HG03064 (cell line): Measurements from ENCODE around the gene TPO.
"Not testable (repeated sequence)": the region's sequence is repeated elsewhere in the genome, so short reads cannot be mapped to it uniquely, and the experiment has no call there.

Experiments
- ATAC-seq: cut with Tn5 transposase; IDR thresholded peaks from one replicate; pipeline ENCODE4 v1.9.1; 2021; ENCODE audit warnings: low read depth; ENCODE audit not compliant: unreplicated experiment

TPO gene

GRCh38 chr2:1498176-1498575, 84.9 kb downstream of the TPO start:
- no peak for ATAC-seq

- ATAC-seq = no peak
These were observed 86.0 kb downstream of the TPO start for GRCh38 chr2:1499033-1499795.

GRCh38 chr2:1501038-1501851, 88.0 kb downstream of the TPO start:
- ATAC-seq = no peak

- ATAC-seq = no peak
These were observed 88.7 kb downstream of the TPO start for GRCh38 chr2:1501991-1502390.

GRCh38 chr2:1502891-1503304, 89.6 kb downstream of the TPO start:
- ATAC-seq = no peak

DNA sequence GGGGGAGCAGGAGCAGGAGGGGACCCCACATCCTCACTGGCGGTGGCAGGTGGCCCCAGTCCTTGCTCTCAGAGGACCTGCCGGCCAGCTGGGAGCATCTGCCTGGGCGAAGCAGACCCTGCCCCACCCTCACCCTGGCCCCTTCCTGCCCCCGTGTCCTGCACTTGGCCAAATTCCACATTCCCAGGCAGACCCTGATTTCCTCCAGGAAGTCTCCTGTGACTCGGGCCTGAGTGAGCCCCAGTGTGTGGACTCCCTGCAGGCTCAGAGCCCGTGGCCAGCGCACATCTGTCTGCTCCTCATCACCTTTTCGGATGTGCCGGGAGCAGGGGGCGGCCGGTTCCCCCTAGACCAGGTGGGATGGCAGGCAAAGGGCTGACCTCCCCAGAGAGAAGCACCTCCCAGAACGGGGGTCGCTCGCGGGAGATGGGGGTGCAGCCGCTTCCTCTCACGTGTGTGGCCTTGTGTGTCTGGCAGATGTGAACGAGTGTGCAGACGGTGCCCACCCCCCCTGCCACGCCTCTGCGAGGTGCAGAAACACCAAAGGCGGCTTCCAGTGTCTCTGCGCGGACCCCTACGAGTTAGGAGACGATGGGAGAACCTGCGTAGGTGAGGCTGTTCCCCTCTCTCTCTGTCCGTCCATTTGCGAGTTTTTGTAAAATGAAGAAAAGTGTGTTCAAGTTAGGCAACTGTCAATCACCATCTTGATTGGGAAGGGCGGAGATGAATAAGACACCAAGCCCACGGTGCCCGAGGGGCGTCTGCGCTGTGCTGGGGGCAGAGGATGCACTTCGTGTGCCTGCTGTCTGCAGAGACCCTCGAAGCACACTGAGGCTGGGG, 90.4 kb downstream of the TPO start:
- ATAC-seq = no peak

- ATAC-seq = no peak
These were observed 91.1 kb downstream of the TPO start for GRCh38 chr2:1504311-1504750.

DNA sequence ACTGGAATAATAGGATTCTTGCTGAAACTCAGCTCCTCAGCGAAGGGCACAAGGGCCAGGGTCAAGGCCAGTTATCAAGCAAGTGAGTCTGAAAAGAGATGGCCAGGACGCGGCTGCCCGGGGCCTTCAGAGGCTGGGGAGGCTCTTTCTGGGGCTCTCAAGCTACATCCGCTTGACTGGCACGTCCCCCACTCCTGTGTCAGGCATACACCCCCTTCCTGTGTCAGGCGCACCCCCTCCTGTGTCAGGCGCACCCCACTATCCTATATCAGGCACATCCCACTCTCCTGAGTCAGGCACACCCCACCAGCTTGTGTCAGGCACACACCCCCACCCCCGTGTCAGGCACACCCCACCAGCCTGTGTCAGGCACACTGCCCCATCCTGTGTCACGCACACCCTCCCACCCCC, 91.8 kb downstream of the TPO start:
- no peak for ATAC-seq

DNA sequence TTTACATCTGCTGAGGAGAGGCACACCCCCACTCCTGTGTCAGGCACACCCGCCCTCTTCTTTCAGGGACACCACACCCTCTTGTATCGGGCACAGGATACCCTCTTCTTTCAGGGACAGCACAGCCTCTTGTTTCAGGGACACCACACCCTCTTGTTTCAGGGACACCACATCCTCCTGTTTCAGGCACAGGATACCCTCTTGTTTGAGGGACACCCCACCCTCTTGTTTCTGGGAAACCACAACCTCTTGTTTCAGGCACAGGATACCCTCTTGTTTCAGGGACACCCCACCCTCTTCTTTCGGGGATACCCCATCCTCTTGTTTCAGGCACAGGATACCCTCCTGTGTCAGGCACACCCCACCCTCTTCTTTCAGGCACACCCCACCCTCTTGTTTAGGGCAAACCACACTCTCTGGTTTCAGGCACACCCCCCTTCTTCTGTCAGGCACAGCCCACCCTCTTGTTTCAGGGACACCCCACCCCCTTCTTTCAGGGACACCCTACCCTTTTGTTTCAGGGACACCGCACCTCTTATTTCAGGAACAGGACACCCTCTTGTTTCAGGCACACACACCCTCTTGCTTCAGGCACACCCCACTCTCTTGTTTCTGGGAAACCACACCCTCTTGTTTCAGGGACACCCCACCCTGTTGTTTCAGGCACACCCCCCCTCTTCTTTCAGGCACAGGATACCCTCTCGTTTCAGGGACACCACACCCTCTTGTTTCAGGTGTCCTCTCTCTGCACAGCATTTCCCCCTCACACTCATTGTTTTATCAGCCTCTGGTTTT, 96.2 kb downstream of the TPO start:
- ATAC-seq = no peak

- ATAC-seq = no peak
These were observed 96.9 kb downstream of the TPO start for GRCh38 chr2:1510176-1510575.

- ATAC-seq = no peak
These were observed 98.2 kb downstream of the TPO start for GRCh38 chr2:1511455-1511854.

DNA sequence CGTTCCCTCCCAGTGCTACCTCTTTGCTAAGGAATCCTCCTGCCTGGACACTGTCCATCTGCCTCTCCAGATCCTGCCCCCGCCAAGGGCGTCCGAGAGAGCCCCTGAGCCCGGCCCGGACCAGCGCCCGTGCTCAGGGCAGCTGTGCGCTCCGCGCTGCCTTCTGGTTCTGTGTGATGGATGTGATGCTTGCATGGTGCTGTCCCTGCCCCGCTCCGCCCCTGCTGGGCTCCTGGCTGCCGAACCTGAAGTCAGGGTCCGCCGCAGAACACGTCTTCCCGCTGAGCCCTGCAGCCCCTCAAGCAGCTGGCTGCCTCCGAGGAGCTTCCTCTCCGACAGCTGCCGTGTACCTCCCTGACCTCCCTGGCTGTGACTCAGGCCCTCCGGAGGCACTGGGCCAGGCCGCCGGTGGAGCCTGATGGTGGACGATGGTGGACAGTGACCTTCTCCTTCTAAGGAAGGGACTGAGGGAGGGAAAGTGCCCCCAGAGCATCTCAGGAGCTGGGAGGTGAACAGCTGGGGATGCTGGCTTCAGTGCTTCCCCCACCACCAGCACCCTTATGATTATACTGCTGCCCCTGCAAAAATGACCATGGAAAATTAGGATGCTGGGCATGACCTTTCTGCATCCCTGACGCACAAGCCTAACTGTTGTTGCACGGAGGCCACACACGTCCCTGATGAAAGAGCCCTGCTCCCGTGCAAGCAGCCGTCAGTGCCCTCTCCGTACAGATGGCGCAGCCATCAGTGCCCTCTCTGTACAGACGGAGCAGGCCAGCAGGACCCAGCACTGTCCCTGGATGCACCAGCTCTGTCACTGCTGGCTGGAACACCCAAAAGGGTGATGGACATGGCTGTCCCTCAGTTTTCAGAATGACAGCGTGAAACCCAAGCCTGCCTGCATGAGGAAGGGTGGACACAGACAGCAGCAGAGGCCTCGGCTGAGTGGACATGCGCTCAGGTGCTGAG, 99.3 kb downstream of the TPO start:
- no peak for ATAC-seq

- ATAC-seq = no peak
These were observed 101.3 kb downstream of the TPO start for GRCh38 chr2:1514391-1515072.

GRCh38 chr2:1515073-1515430, 101.8 kb downstream of the TPO start:
- ATAC-seq = no peak

DNA sequence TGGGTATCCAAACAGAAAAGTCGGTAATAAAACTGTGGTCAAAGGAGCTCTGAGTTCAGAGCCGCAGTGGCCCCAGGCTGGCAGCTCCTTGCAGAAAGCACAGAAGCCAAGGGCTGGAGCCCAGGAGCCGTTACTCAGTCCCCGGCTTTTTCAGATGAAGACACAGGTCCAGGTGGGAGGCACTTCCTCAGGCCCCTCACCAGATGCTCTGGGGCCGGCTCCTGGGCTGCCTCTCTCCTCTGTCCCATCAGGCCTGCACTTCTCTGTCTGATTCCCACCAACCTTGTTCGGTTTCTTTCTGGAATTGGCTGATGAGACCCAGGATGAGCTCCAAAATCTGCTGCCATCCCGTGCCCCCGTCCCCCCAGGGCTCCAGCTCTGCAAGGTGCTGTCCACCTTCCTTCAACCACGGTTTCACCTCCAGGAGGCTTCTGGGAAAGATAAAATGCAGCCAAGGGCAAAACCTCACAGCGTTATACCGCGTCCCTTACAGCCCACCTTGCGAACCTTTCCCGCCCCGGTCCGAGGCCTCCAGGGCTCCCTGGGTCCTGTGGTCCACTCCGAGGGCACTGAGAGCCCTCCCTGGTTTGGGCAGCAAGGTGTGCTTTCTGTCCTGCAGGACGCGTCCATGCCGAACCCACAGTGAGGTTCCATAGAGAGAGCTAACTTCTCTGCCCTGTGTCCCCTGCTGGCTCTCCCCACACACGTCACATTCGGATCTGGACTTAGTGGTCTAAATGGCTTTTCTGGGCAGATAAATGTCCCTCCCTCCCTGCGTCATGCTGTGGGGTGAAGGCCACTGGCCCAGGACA, 102.9 kb downstream of the TPO start:
- ATAC-seq = no peak

- ATAC-seq = no peak
These were observed 103.5 kb downstream of the TPO start for GRCh38 chr2:1516798-1517060.

GRCh38 chr2:1517291-1517690, 104.0 kb downstream of the TPO start:
- not testable (repeated sequence) for ATAC-seq

- ATAC-seq = no peak
These were observed 104.5 kb downstream of the TPO start for GRCh38 chr2:1517786-1518185.
